ENCODE results near the gene BLM.

Gene BLM

GRCh38 chr15:90742087-90742486 is 24.9 kb downstream of the BLM start:
- H3K4me3 ChIP-seq (ENCODE audit: low read length) = no peak overlapping the region
- TF ChIP-seq, protein P1, sequence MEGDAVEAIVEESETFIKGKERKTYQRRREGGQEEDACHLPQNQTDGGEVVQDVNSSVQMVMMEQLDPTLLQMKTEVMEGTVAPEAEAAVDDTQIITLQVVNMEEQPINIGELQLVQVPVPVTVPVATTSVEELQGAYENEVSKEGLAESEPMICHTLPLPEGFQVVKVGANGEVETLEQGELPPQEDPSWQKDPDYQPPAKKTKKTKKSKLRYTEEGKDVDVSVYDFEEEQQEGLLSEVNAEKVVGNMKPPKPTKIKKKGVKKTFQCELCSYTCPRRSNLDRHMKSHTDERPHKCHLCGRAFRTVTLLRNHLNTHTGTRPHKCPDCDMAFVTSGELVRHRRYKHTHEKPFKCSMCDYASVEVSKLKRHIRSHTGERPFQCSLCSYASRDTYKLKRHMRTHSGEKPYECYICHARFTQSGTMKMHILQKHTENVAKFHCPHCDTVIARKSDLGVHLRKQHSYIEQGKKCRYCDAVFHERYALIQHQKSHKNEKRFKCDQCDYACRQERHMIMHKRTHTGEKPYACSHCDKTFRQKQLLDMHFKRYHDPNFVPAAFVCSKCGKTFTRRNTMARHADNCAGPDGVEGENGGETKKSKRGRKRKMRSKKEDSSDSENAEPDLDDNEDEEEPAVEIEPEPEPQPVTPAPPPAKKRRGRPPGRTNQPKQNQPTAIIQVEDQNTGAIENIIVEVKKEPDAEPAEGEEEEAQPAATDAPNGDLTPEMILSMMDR (conservative IDR thresholded peaks at IDR 0.05; ENCODE audit: low read depth, low read length) = no peak
- DNase-seq (ENCODE audit: low read depth) = no peak

DNA sequence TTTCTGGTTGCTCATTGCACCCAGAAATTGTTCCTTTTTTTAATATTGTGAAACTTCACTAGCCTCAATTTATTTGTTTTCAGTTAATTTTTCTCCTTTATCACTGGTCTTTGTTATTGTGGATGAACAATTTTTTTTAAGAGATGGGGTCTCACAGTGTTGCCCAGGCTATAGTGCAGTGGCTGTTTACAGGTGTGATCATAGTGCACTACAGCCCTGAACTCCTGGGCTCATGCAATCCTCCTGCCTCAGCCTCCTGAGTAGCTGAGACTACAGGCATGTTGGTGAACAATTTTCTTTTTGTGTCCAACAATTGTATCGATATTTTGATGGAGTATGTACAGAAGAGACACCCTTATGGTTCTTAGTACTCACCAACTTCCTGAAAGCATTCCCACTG is 26.3 kb downstream of the BLM start:
- DNase-seq (ENCODE audit: low read depth) = no peak
- TF ChIP-seq, protein P1 (conservative IDR thresholded peaks at IDR 0.05; ENCODE audit: low read depth, low read length) = no peak
- no peak overlapping the region for H3K4me3 ChIP-seq (ENCODE audit: low read length)

GRCh38 chr15:90744759-90745402 is 27.7 kb downstream of the BLM start:
- no peak for DNase-seq (ENCODE audit: low read depth)
- H3K4me3 ChIP-seq (ENCODE audit: low read length) = no peak overlapping the region
- TF ChIP-seq, protein P1 (conservative IDR thresholded peaks at IDR 0.05; ENCODE audit: low read depth, low read length) = no peak

GRCh38 chr15:90749754-90750153 is 32.6 kb downstream of the BLM start:
- TF ChIP-seq, protein P1 (conservative IDR thresholded peaks at IDR 0.05; ENCODE audit: low read depth, low read length) = no peak
- H3K4me3 ChIP-seq (ENCODE audit: low read length) = no peak overlapping the region
- DNase-seq (ENCODE audit: low read depth) = no peak

DNA sequence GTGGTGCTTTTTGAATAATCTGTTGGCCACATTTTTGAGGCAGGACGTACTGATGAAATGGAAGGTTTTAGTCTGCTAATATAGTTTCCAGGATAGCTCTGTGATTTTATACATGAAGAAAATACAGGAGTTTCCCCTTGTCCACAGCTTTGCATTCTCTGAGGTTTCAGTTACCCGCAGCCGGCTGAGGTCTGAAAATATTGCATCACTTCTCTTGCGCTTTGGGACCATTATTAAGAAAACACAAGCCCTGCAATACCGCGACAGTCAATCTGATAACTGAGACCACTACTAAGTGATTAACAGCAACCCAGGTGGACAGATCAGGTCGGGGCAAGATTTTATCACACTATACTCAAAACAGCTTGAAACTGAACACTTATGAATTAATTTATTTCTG is 33.0 kb downstream of the BLM start:
- no peak for DNase-seq (ENCODE audit: low read depth)
- TF ChIP-seq, protein P1 (conservative IDR thresholded peaks at IDR 0.05; ENCODE audit: low read depth, low read length) = no peak

DNA sequence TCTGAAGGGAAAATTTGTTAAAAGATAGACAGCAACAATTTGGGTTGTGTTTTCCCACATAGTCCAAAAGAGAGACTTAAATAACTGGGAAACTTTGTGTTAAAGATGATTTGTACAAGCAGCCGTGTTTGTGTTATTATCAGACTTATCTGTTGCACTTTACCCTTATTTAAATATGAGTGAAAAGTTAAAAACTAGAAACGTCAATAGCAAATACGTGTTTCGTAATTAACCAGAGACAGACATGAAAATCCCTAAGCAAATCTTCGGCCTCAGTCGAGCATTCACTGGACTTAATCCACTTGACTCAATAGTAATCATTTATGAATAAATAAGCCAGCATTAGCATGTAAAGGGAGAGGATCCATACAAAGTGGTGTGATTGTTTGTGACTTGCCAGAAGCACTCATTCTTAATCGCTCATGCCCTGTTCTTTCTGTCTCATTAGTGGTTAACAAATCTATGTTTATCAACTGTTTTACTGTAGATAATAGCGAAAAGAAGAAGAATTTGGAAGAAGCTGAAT is 34.2 kb downstream of the BLM start:
- TF ChIP-seq, protein P1 (conservative IDR thresholded peaks at IDR 0.05; ENCODE audit: low read depth, low read length) = no peak
- no peak for DNase-seq (ENCODE audit: low read depth)
- H3K4me3 ChIP-seq (ENCODE audit: low read length) = no peak overlapping the region

More for the DNA sequence above, 33.0 kb downstream of the BLM start:
- no peak overlapping the region for H3K4me3 ChIP-seq (ENCODE audit: low read length)

DNA sequence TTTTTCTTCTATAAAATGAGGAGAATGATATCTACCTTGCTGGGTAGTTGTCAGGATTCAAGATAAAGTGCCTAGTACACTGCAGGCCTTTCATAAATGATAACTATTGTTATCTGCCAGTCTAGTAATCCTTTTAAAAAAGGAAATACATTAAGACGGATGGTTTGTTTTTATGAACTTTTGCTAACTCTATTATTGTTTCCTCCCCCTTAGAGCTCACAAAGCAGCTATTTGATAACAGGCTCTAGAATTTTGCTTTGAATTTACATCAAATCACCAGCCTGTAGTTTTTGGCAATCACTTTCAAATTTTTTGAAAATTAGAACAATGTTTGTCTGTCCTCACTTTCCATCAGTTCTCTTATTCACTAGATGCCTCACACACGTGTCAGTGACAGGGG is 39.8 kb downstream of the BLM start:
- TF ChIP-seq, protein P1 (conservative IDR thresholded peaks at IDR 0.05; ENCODE audit: low read depth, low read length) = no peak
- no peak overlapping the region for H3K4me3 ChIP-seq (ENCODE audit: low read length)
- no peak for DNase-seq (ENCODE audit: low read depth)
